HL-60 (cell line): ENCODE measurements around the gene DHX35.

Source experiments
- DNase-seq, 2 experiments: peaks; one replicate each; pipeline ENCODE4 v3.0.0-alpha.2; 2010 to 2020; ENCODE audit warnings: low read depth in 1 of 2, low spot score in 1 of 2
- H3K27ac ChIP-seq: fragments of 250-450 bp; sonication (Bioruptor Pico); replicated peaks from 2 replicates; pipeline ENCODE4 v1.5.1; 2020; ENCODE audit warnings: mild to moderate bottlenecking, moderate library complexity
- H3K27me3 ChIP-seq: fragments of 250-450 bp; sonication (Bioruptor Pico); 2 replicates; pipeline ENCODE4 v1.5.1; 2021; ENCODE audit warnings: mild to moderate bottlenecking, moderate library complexity; ENCODE audit not compliant: insufficient read depth, poor library complexity, severe bottlenecking
- H3K4me3 ChIP-seq: replicated peaks from 2 replicates; pipeline ENCODE4 v1.5.1; 2011; ENCODE audit warnings: mild to moderate bottlenecking, control low read depth, low read length; ENCODE audit not compliant: insufficient read depth
- GABPA ChIP-seq: IDR thresholded peaks from 2 replicates; pipeline ENCODE4 v1.6.1; 2012; ENCODE audit warnings: low read depth
- POLR2AphosphoS5 ChIP-seq: IDR thresholded peaks from 2 replicates; pipeline ENCODE4 v1.6.1; 2012; ENCODE audit warnings: low read depth
- REST ChIP-seq: IDR thresholded peaks from 2 replicates; pipeline ENCODE4 v1.6.1; 2012; ENCODE audit warnings: low read depth; ENCODE audit not compliant: insufficient replicate concordance
- SPI1 ChIP-seq: IDR thresholded peaks from 2 replicates; pipeline ENCODE4 v1.6.1; 2012; ENCODE audit warnings: low read depth, mild to moderate bottlenecking, borderline replicate concordance
- TF ChIP-seq, protein P1 (sequence below): IDR thresholded peaks from one replicate; pipeline ENCODE4 v1.5.1; 2011; ENCODE audit warnings: low read length, control low read depth, inconsistent platforms; ENCODE audit not compliant: insufficient read depth

DHX35 gene

GRCh38 chr20:38963745-38964144 lies 1.6 kb downstream of the DHX35 start:
- Histone ChIP-seq H3K27ac (no peak overlapping the region), H3K27me3 (no peaks in the 10 kb centered on the region), H3K4me3 (no peak overlapping the region)
- TF ChIP-seq SPI1 (no peak), REST (no peak)
- no peak for DNase-seq

- no peak for DNase-seq
- Histone ChIP-seq H3K27me3 (no peaks in the 10 kb centered on the region), H3K27ac (no peak overlapping the region), H3K4me3 (no peak overlapping the region)
- no peak for TF ChIP-seq REST
- TF ChIP-seq GABPA, result no peak
- TF ChIP-seq SPI1, result no peak
- TF ChIP-seq, protein P1, sequence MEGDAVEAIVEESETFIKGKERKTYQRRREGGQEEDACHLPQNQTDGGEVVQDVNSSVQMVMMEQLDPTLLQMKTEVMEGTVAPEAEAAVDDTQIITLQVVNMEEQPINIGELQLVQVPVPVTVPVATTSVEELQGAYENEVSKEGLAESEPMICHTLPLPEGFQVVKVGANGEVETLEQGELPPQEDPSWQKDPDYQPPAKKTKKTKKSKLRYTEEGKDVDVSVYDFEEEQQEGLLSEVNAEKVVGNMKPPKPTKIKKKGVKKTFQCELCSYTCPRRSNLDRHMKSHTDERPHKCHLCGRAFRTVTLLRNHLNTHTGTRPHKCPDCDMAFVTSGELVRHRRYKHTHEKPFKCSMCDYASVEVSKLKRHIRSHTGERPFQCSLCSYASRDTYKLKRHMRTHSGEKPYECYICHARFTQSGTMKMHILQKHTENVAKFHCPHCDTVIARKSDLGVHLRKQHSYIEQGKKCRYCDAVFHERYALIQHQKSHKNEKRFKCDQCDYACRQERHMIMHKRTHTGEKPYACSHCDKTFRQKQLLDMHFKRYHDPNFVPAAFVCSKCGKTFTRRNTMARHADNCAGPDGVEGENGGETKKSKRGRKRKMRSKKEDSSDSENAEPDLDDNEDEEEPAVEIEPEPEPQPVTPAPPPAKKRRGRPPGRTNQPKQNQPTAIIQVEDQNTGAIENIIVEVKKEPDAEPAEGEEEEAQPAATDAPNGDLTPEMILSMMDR, result no peak
- TF ChIP-seq POLR2AphosphoS5, result no peak
These were observed 3.1 kb downstream of the DHX35 start for GRCh38 chr20:38965264-38965663.

GRCh38 chr20:38968090-38968489 lies 5.9 kb downstream of the DHX35 start:
- no peak overlapping the region for H3K4me3 ChIP-seq
- TF ChIP-seq GABPA (no peak), POLR2AphosphoS5 (no peak), SPI1 (no peak), REST (no peak)
- TF ChIP-seq, protein P1, result no peak

DNA sequence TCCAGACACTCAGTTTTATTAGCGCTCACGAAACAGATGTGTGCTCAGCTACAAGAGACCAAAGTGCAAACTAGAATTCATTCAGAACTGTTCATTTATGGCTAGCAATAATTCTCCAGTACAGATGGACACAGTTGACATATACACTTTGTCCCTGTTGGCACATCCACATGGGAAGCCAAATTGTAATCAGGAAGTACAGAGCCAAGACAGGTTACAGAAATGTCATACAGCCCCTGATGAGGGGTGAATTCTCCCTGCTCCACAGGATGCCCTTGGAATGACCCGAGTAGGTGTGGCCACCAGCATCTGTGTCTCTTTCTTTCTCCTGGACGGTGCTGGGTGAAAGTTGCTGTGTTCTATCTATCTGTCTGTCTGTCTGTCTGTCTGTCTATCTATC lies 7.6 kb downstream of the DHX35 start:
- TF ChIP-seq POLR2AphosphoS5 (no peak), SPI1 (no peak), GABPA (no peak), REST (no peak)
- TF ChIP-seq, protein P1, result no peak
- DNase-seq, result no peak
- H3K4me3 ChIP-seq, result no peak overlapping the region
- no peak overlapping the region for H3K27ac ChIP-seq
- H3K27me3 ChIP-seq, result no peaks in the 10 kb centered on the region

More at GRCh38 chr20:38968090-38968489, 5.9 kb downstream of the DHX35 start:
- DNase-seq, result no peak
- H3K27ac ChIP-seq, result no peak overlapping the region
- no peaks in the 10 kb centered on the region for H3K27me3 ChIP-seq
